ENCODE results near the gene ODAPH.

Gene ODAPH

GRCh38 chr4:75584067-75584466, 28.2 kb downstream of the ODAPH start:
- TF ChIP-seq POLR2A (IDR thresholded peaks at IDR 0.05; ENCODE audit: low read depth, low read length) (no peak), PAX5 (IDR thresholded peaks at IDR 0.05; ENCODE audit: insufficient read depth, low read length, severe bottlenecking) (no peak), TAF1 (IDR thresholded peaks at IDR 0.05; ENCODE audit: low read depth, low read length) (no peak), SPI1 (IDR thresholded peaks at IDR 0.05; ENCODE audit: low read depth, low read length) (no peak), POU2F2 (IDR thresholded peaks at IDR 0.05; ENCODE audit: low read depth, low read length) (no peak), POLR2AphosphoS5 (IDR thresholded peaks at IDR 0.05; ENCODE audit: low read depth, low read length) (no peak)
- DNase-seq (ENCODE audit: insufficient read length, low spot score) (no peak), FAIRE-seq (no peak)

GRCh38 chr4:75593393-75593792, 37.5 kb downstream of the ODAPH start:
- TF ChIP-seq POLR2A (IDR thresholded peaks at IDR 0.05; ENCODE audit: low read depth, low read length): no peak
- TF ChIP-seq POU2F2 (IDR thresholded peaks at IDR 0.05; ENCODE audit: low read depth, low read length): no peak
- no peak for TF ChIP-seq POLR2AphosphoS5 (IDR thresholded peaks at IDR 0.05; ENCODE audit: low read depth, low read length)
- no peak for TF ChIP-seq SPI1 (IDR thresholded peaks at IDR 0.05; ENCODE audit: low read depth, low read length)
- no peak for DNase-seq (ENCODE audit: insufficient read length, low spot score)
- no peak for FAIRE-seq

GRCh38 chr4:75596061-75596460, 40.2 kb downstream of the ODAPH start:
- DNase-seq (ENCODE audit: insufficient read length, low spot score): no peak
- TF ChIP-seq POU2F2 (IDR thresholded peaks at IDR 0.05; ENCODE audit: low read depth, low read length) (no peak), POLR2A (IDR thresholded peaks at IDR 0.05; ENCODE audit: low read depth, low read length) (no peak), SPI1 (IDR thresholded peaks at IDR 0.05; ENCODE audit: low read depth, low read length) (no peak), TAF1 (IDR thresholded peaks at IDR 0.05; ENCODE audit: low read depth, low read length) (no peak), POLR2AphosphoS5 (IDR thresholded peaks at IDR 0.05; ENCODE audit: low read depth, low read length) (no peak), PAX5 (IDR thresholded peaks at IDR 0.05; ENCODE audit: insufficient read depth, low read length, severe bottlenecking) (no peak)
- FAIRE-seq: no peak

- no peak for FAIRE-seq
- DNase-seq (ENCODE audit: insufficient read length, low spot score): no peak
- TF ChIP-seq POLR2AphosphoS5 (IDR thresholded peaks at IDR 0.05; ENCODE audit: low read depth, low read length) (no peak), TAF1 (IDR thresholded peaks at IDR 0.05; ENCODE audit: low read depth, low read length) (no peak), SPI1 (IDR thresholded peaks at IDR 0.05; ENCODE audit: low read depth, low read length) (no peak), POLR2A (IDR thresholded peaks at IDR 0.05; ENCODE audit: low read depth, low read length) (no peak), PAX5 (IDR thresholded peaks at IDR 0.05; ENCODE audit: insufficient read depth, low read length, severe bottlenecking) (no peak), POU2F2 (IDR thresholded peaks at IDR 0.05; ENCODE audit: low read depth, low read length) (no peak)
Observed at GRCh38 chr4:75598390-75598789, 42.5 kb downstream of the ODAPH start.

- FAIRE-seq (no peak), DNase-seq (ENCODE audit: insufficient read length, low spot score) (no peak)
- no peak for TF ChIP-seq POLR2A (IDR thresholded peaks at IDR 0.05; ENCODE audit: low read depth, low read length)
- TF ChIP-seq TAF1 (IDR thresholded peaks at IDR 0.05; ENCODE audit: low read depth, low read length): no peak
- TF ChIP-seq POU2F2 (IDR thresholded peaks at IDR 0.05; ENCODE audit: low read depth, low read length): no peak
- TF ChIP-seq PAX5 (IDR thresholded peaks at IDR 0.05; ENCODE audit: insufficient read depth, low read length, severe bottlenecking): no peak
- no peak for TF ChIP-seq POLR2AphosphoS5 (IDR thresholded peaks at IDR 0.05; ENCODE audit: low read depth, low read length)
- no peak for TF ChIP-seq SPI1 (IDR thresholded peaks at IDR 0.05; ENCODE audit: low read depth, low read length)
Observed at GRCh38 chr4:75599647-75600046, 43.8 kb downstream of the ODAPH start.

- no peak for DNase-seq (ENCODE audit: insufficient read length, low spot score)
- TF ChIP-seq SPI1 (IDR thresholded peaks at IDR 0.05; ENCODE audit: low read depth, low read length): no peak
- no peak for FAIRE-seq
Observed at GRCh38 chr4:75605928-75606327, 50.1 kb downstream of the ODAPH start.

GRCh38 chr4:75612306-75612705, 56.4 kb downstream of the ODAPH start:
- no peak for TF ChIP-seq POLR2A (IDR thresholded peaks at IDR 0.05; ENCODE audit: low read depth, low read length)
- DNase-seq (ENCODE audit: insufficient read length, low spot score): no peak
- FAIRE-seq: no peak

Measured in GM12891 (cell line).